HepG2 (cell line): ENCODE data around the gene VSX1. TPM values are rescaled to one million over a fixed set of nuclear protein-coding genes. Genes with fewer than 3 reads are reported as not detected.

Experiments used
- ATAC-seq: fragments of 200-7000 bp; cut with Tn5 transposase; 3 replicates; pipeline ENCODE4 v1.9.1; 2020; ENCODE audit warnings: mild to moderate bottlenecking, moderate library complexity
- BruUV-seq: library from RNA; stranded (reverse); fragments of 400-500 nt; replicated peaks from 2 replicates; lab custom pipeline; 2021; lab: Mats Ljungman, UMichigan
- CTCF ChIA-PET: fragments of 300-600 bp; formaldehyde crosslinking; extraction: SDS; loops from one replicate; lab custom pipeline; 2021; ENCODE audit warnings: low total read pairs, inconsistent platforms, low intra/inter-chr PET ratio; lab: Yijun Ruan, JAX
- POLR2A ChIA-PET: fragments of 350-600 bp; sonication (Branson Sonifier 250); formaldehyde crosslinking; loops from one replicate; lab custom pipeline; 2020; ENCODE audit warnings: antibody characterized with exemption, inconsistent platforms; lab: Yijun Ruan, JAX
- DNase-seq: peaks from one replicate; pipeline ENCODE4 v3.0.0-alpha.2; 2015; ENCODE audit warnings: low spot score
- FAIRE-seq: peaks from 3 replicates; lab custom pipeline; 2011; peaks lifted over from hg19 to GRCh38; lab: Jason Lieb, UNC
- H2AFZ ChIP-seq: one replicate; pipeline ENCODE4 v1.6.1; 2011; ENCODE audit warnings: low read length, inconsistent platforms
- H3K27ac ChIP-seq: fragments of 300-600 bp; 3 replicates; pipeline ENCODE4 v1.8.0; 2011; ENCODE audit warnings: mixed run types, mild to moderate bottlenecking, mixed read lengths, low read length, inconsistent platforms; ENCODE audit not compliant: insufficient read depth; ENCODE audit errors: extremely low read length
- H3K27me3 ChIP-seq, 2 experiments: fragments of 200-600 bp in 1 of 2; 2 replicates in 1 of 2; 3 replicates in 1 of 2; pipeline versions ENCODE4 v1.6.0 to v1.8.0; 2011; ENCODE audit warnings: low read length in 2 of 2, mild to moderate bottlenecking in 2 of 2, moderate library complexity in 2 of 2, inconsistent platforms in 1 of 2; ENCODE audit not compliant: insufficient read depth in 2 of 2, control insufficient read depth in 1 of 2
- H3K36me3 ChIP-seq, 2 experiments: fragments of 200-600 bp in 1 of 2; replicated peaks in 1 of 2; 2 replicates in 1 of 2; 3 replicates in 1 of 2; pipeline versions ENCODE4 v1.5.1 to v1.8.0; 2011; ENCODE audit warnings: low read length in 2 of 2, inconsistent platforms in 1 of 2; ENCODE audit not compliant: insufficient read depth in 2 of 2, control insufficient read depth in 1 of 2
- H3K4me1 ChIP-seq: 2 replicates; pipeline ENCODE4 v1.5.1; 2012; ENCODE audit warnings: low read length, inconsistent platforms; ENCODE audit not compliant: insufficient read depth
- H3K4me2 ChIP-seq: 2 replicates; pipeline ENCODE4 v1.6.0; 2011; ENCODE audit warnings: low read depth, low read length, inconsistent platforms
- H3K4me3 ChIP-seq, 3 experiments: fragments of 200-600 bp in 1 of 3; sonication (generic), shearing (Covaris generic) in 1 of 3; replicated peaks in 1 of 3; 2 replicates each; pipeline ENCODE4 v1.5.1; 2011 to 2016; ENCODE audit warnings: low read length in 3 of 3, inconsistent platforms in 2 of 3, low read depth in 2 of 3, mild to moderate bottlenecking in 2 of 3, control low read depth in 1 of 3, mixed read lengths in 1 of 3; ENCODE audit not compliant: insufficient read depth in 1 of 3
- H3K79me2 ChIP-seq: one replicate; pipeline ENCODE4 v1.6.1; 2011; ENCODE audit warnings: low read length, inconsistent platforms; ENCODE audit not compliant: insufficient read depth
- H3K9ac ChIP-seq: 2 replicates; pipeline ENCODE4 v1.6.0; 2011; ENCODE audit warnings: mild to moderate bottlenecking, low read depth, low read length, inconsistent platforms; ENCODE audit not compliant: insufficient read depth
- H3K9me3 ChIP-seq: 2 replicates; pipeline ENCODE4 v1.5.1; 2012; ENCODE audit warnings: mild to moderate bottlenecking, low read length
- H4K20me1 ChIP-seq: 2 replicates; pipeline ENCODE4 v1.6.0; 2011; ENCODE audit warnings: inconsistent platforms, mild to moderate bottlenecking, low read length, moderate library complexity; ENCODE audit not compliant: insufficient read depth
- CREB3 ChIP-seq: sonication (generic); formaldehyde crosslinking; IDR thresholded peaks from 2 replicates; pipeline ENCODE4 v1.5.0; 2020; ENCODE audit warnings: missing genetic modification reagents
- CREM ChIP-seq, 2 experiments: sonication (generic) in 1 of 2; formaldehyde crosslinking in 1 of 2; IDR thresholded peaks; 2 replicates each; pipeline versions ENCODE4 v1.4.0 to v1.6.1; 2016 to 2020; ENCODE audit warnings: antibody characterized with exemption in 1 of 2, mild to moderate bottlenecking in 1 of 2, missing genetic modification reagents in 1 of 2
- HMG20B ChIP-seq: conservative IDR thresholded peaks from 2 replicates; pipeline ENCODE4 v1.6.1; 2016; ENCODE audit warnings: missing genetic modification reagents, missing compliant biosample characterization
- HNRNPLL ChIP-seq: fragments of 200-400 bp; formaldehyde crosslinking; IDR thresholded peaks from 2 replicates; pipeline ENCODE4 v1.6.1; 2017; ENCODE audit warnings: mild to moderate bottlenecking, low read depth, low read length; ENCODE audit not compliant: poor library complexity, severe bottlenecking
- KLF16 ChIP-seq, 2 experiments: sonication (generic) in 1 of 2; formaldehyde crosslinking in 1 of 2; IDR thresholded peaks; 2 replicates each; pipeline versions ENCODE4 v1.6.1 to v1.8.0; 2016 to 2023; ENCODE audit warnings: missing genetic modification reagents in 2 of 2, missing compliant biosample characterization in 1 of 2
- NFYB ChIP-seq: sonication (generic); formaldehyde crosslinking; IDR thresholded peaks from 2 replicates; pipeline ENCODE4 v1.4.0; 2020; ENCODE audit warnings: missing genetic modification reagents
- NFYC ChIP-seq: IDR thresholded peaks from 2 replicates; pipeline ENCODE4 v1.6.1; 2016; ENCODE audit warnings: missing genetic modification reagents, missing compliant biosample characterization
- ZFY ChIP-seq: sonication (generic); formaldehyde crosslinking; IDR thresholded peaks from 2 replicates; pipeline ENCODE4 v1.4.0; 2020; ENCODE audit warnings: missing genetic modification reagents
- ZNF205 ChIP-seq: IDR thresholded peaks from 2 replicates; pipeline ENCODE4 v1.6.1; 2018; ENCODE audit warnings: missing biosample characterization, missing genetic modification reagents
- ZNF597 ChIP-seq: sonication (generic); formaldehyde crosslinking; IDR thresholded peaks from 2 replicates; pipeline ENCODE4 v1.5.0; 2020; ENCODE audit warnings: missing genetic modification reagents
- WGBS: methylation state at CpG from one replicate; pipeline ENCODE4 v1.1.6; 2017; ENCODE audit warnings: low lambda C conversion rate; 5-methylcytosine and 5-hydroxymethylcytosine counted together
- in situ Hi-C: cut with HindIII; loops from 2 replicates; pipeline ENCODE4 v1.10.0; 2017; ENCODE audit warnings: low pct_unique_long_range_greater_than_20kb; ENCODE audit not compliant: extremely low pct_ligation_motif_present
- intact Hi-C: fragments of 100-400 bp; cut with micrococcal nuclease; formaldehyde crosslinking; loops from one replicate; pipeline ENCODE4 v1.10.0; 2022; ENCODE audit not compliant: unreplicated experiment
- polyA plus RNA-seq, 8 experiments: library from polyadenylated mRNA; depleted of rRNA in 3 of 8; stranded (reverse) in 7 of 8; unstranded in 1 of 8; fragments of >200 nt; fragmentation: Illumina TruSeq in 4 of 8; extraction: Trizol in 4 of 8; gene quantifications; 2 replicates each; pipeline versions ENCODE4 v1.2.1 to v1.2.3, GENCODE V29; 2011 to 2016; ENCODE audit warnings: low read depth in 4 of 8, missing spikeins in 1 of 8, mixed read lengths in 1 of 8; ENCODE audit not compliant: insufficient read depth in 1 of 8
- total RNA-seq, 5 experiments: library from RNA; depleted of rRNA; stranded (reverse); fragments of >200 nt; fragmentation: Illumina TruSeq; extraction: Trizol; gene quantifications; 2 replicates each; pipeline ENCODE4 v1.2.3, GENCODE V29; 2016; ENCODE audit warnings: low read depth in 1 of 5

Gene VSX1
- total and polyA plus RNA-seq, 2 of the 13 experiments (the other 11 are each of a cell fraction or from before 2014, with no cell fraction given), result 0.04 TPM; not detected in 1

- Histone ChIP-seq H3K9ac (no peak overlapping the region), H3K27ac (no peak overlapping the region), H3K79me2 (no peaks in the 10 kb centered on the region), H3K4me1 (peaks cover 36% of the 10 kb centered on the region), H3K36me3 (no peaks in the 10 kb centered on the region), H2AFZ (no peak overlapping the region), H3K9me3 (no peaks in the 10 kb centered on the region), H3K4me2 (no peak overlapping the region), H3K4me3 (no peak overlapping the region), H4K20me1 (no peaks in the 10 kb centered on the region), H3K27me3 (peaks cover 4 to 49% of the 10 kb centered on the region in 2 experiments; a peak in 4 of 5 replicates)
- TF ChIP-seq NFYC (CRISPR knock-in tag), result peak; percentile 64
- peak; percentile 66 for TF ChIP-seq NFYB (CRISPR knock-in tag)
- TF ChIP-seq CREB3, result no peak
- CTCF ChIA-PET, result no interaction called here
- DNase-seq (no peak), FAIRE-seq (no peak), ATAC-seq (no peak)
- in situ Hi-C loops, result no loop called here
- WGBS, result 37% methylated on average over 9 of the region's 9 CpGs
- no TSS peak for BruUV-seq
- POLR2A ChIA-PET, result interaction anchor here (1.4 kb wide), 1 partner anchor 81 kb away, joined by 3 read pairs; the partner anchor contains the start of gene APMAP
- intact Hi-C loops, result no loop called here
Observed at GRCh38 chr20:25073544-25073943, 8.4 kb downstream of the VSX1 start.

- FAIRE-seq (no peak), ATAC-seq (peak; percentile 4; the same call in 1 of the 3 replicates), DNase-seq (no peak)
- H3K4me2 ChIP-seq, result no peak overlapping the region
- H2AFZ ChIP-seq, result no peak overlapping the region
- CTCF ChIA-PET, result no interaction called here
- H4K20me1 ChIP-seq, result no peaks in the 10 kb centered on the region
- peaks cover 2 to 39% of the 10 kb centered on the region in 2 experiments; a peak in 2 of 5 replicates for H3K27me3 ChIP-seq
- 19% methylated on average over 7 of the region's 7 CpGs for WGBS
- BruUV-seq, result no TSS peak
- no peaks in the 10 kb centered on the region for H3K36me3 ChIP-seq
- no peak overlapping the region for H3K9ac ChIP-seq
- H3K27ac ChIP-seq, result no peak overlapping the region
- intact Hi-C loops, result no loop called here
- no peak overlapping the region for H3K4me3 ChIP-seq
- in situ Hi-C loops, result no loop called here
- no peaks in the 10 kb centered on the region for H3K9me3 ChIP-seq
- H3K79me2 ChIP-seq, result no peaks in the 10 kb centered on the region
- TF ChIP-seq KLF16 (CRISPR knock-in tag; IDR thresholded peaks at IDR 0.05) (no peak), CREM (IDR thresholded peaks at IDR 0.05) (no peak), CREM (CRISPR knock-in tag; IDR thresholded peaks at IDR 0.05) (no peak), ZFY (CRISPR knock-in tag) (peak; percentile 26; the same call in 1 of the 2 replicates), HNRNPLL (no peak), ZNF205 (CRISPR knock-in tag) (no peak), ZNF597 (CRISPR knock-in tag) (no peak), HMG20B (CRISPR knock-in tag) (no peak)
- POLR2A ChIA-PET, result no interaction called here
- peaks cover 35% of the 10 kb centered on the region for H3K4me1 ChIP-seq
Observed at GRCh38 chr20:25072226-25072811, 9.6 kb downstream of the VSX1 start.
